GM12878 (cell line): ENCODE data around the gene CACNA2D1.

Experiments used
- NFYB ChIP-seq: IDR thresholded peaks from 2 replicates; pipeline ENCODE4 v1.6.1; 2011; ENCODE audit warnings: low read depth, mild to moderate bottlenecking, low read length, improper control_type of control experiment, moderate library complexity; ENCODE audit not compliant: insufficient read depth
- POLR2AphosphoS5 ChIP-seq: IDR thresholded peaks from 2 replicates; pipeline ENCODE4 v1.6.1; 2011; ENCODE audit warnings: mild to moderate bottlenecking, low read length, inconsistent platforms
- SREBF1 ChIP-seq: IDR thresholded peaks from 2 replicates; pipeline ENCODE4 v1.6.1; 2012; ENCODE audit warnings: mild to moderate bottlenecking, low read length
- TF ChIP-seq, protein P1 (sequence below), 3 experiments: IDR thresholded peaks in 2 of 3; conservative IDR thresholded peaks in 1 of 3; 2 replicates each; pipeline ENCODE4 v1.5.1; 2011; ENCODE audit warnings: low read depth in 3 of 3, low read length in 3 of 3, mild to moderate bottlenecking in 3 of 3, control low read depth in 2 of 3, moderate library complexity in 2 of 3, inconsistent platforms in 1 of 3, mixed read lengths in 1 of 3; ENCODE audit not compliant: control insufficient read depth in 2 of 3, insufficient read depth in 1 of 3; ENCODE audit errors: extremely low read depth in 1 of 3

DNA sequence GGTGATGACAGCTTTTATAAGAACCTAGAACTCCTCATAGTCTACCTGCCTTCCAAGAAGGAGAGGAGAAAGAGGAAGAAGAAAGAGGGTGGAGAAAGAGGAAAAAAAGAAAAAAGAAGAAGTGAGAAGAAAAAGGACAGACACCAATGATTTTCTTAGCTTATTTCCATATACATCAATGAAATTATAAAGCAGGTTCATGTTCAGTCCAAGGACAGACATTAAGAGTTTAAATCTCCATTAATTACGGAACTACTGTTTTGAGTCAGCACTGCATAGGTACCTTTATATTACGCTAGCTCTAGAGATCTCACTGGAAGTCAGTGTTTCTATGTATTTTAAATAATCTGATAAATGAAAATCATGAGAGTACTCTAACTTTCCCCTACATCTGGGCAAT lies 364.8 kb downstream of the CACNA2D1 start:
- TF ChIP-seq NFYB (no peak), POLR2AphosphoS5 (no peak), SREBF1 (no peak)
- TF ChIP-seq, protein P1, sequence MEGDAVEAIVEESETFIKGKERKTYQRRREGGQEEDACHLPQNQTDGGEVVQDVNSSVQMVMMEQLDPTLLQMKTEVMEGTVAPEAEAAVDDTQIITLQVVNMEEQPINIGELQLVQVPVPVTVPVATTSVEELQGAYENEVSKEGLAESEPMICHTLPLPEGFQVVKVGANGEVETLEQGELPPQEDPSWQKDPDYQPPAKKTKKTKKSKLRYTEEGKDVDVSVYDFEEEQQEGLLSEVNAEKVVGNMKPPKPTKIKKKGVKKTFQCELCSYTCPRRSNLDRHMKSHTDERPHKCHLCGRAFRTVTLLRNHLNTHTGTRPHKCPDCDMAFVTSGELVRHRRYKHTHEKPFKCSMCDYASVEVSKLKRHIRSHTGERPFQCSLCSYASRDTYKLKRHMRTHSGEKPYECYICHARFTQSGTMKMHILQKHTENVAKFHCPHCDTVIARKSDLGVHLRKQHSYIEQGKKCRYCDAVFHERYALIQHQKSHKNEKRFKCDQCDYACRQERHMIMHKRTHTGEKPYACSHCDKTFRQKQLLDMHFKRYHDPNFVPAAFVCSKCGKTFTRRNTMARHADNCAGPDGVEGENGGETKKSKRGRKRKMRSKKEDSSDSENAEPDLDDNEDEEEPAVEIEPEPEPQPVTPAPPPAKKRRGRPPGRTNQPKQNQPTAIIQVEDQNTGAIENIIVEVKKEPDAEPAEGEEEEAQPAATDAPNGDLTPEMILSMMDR (IDR thresholded peaks at IDR 0.05 in 2 of 3, conservative IDR thresholded peaks at IDR 0.05 in 1 of 3; ENCODE audit: control insufficient read depth in 2 of 3, extremely low read depth in 1 of 3, insufficient read depth in 1 of 3, low read depth in 3 of 3, low read length in 3 of 3) = no peak
